Ramos (cell line): ENCODE measurements around the gene COL6A1.
"Not testable (repeated sequence)": the region's sequence is repeated elsewhere in the genome, so short reads cannot be mapped to it uniquely, and the experiment has no call there.

Experiments used
- in situ Hi-C: fragments of 300-500 bp; cut with MboI; formaldehyde crosslinking; loops from one replicate; pipeline ENCODE4 v1.14.3; 2022; ENCODE audit warnings: low sequenced_read_pairs; ENCODE audit not compliant: unreplicated experiment

The COL6A1 gene

GRCh38 chr21:46039891-46040660, 58.5 kb downstream of the COL6A1 start:
- in situ Hi-C loops, result no loop called here

GRCh38 chr21:46040707-46041106, 59.1 kb downstream of the COL6A1 start:
- in situ Hi-C loops, result no loop called here

GRCh38 chr21:46041183-46041582, 59.6 kb downstream of the COL6A1 start:
- in situ Hi-C loops, result no loop called here

- in situ Hi-C loops, result no loop called here
These were observed 63.6 kb downstream of the COL6A1 start for GRCh38 chr21:46045154-46045553.

GRCh38 chr21:46046471-46046870, 64.9 kb downstream of the COL6A1 start:
- in situ Hi-C loops, result no loop called here

GRCh38 chr21:46046906-46047305, 65.3 kb downstream of the COL6A1 start:
- in situ Hi-C loops, result not testable (repeated sequence)

- in situ Hi-C loops, result no loop called here
These were observed 67.6 kb downstream of the COL6A1 start for GRCh38 chr21:46048926-46049889.

GRCh38 chr21:46049890-46050667, 68.5 kb downstream of the COL6A1 start:
- in situ Hi-C loops, result no loop called here

- in situ Hi-C loops, result no loop called here
These were observed 69.3 kb downstream of the COL6A1 start for GRCh38 chr21:46050668-46051378.

GRCh38 chr21:46051379-46051770, 69.8 kb downstream of the COL6A1 start:
- in situ Hi-C loops, result no loop called here

- in situ Hi-C loops, result no loop called here
These were observed 70.5 kb downstream of the COL6A1 start for GRCh38 chr21:46051821-46052675.

GRCh38 chr21:46052703-46053651, 71.4 kb downstream of the COL6A1 start:
- in situ Hi-C loops, result no loop called here

- in situ Hi-C loops, result no loop called here
These were observed 72.5 kb downstream of the COL6A1 start for GRCh38 chr21:46054031-46054430.

GRCh38 chr21:46054451-46054881, 72.9 kb downstream of the COL6A1 start:
- in situ Hi-C loops, result no loop called here
